MM.1S (cell line): Measurements from ENCODE around the gene FAM118B.
"Not testable (repeated sequence)": the region's sequence is repeated elsewhere in the genome, so short reads cannot be mapped to it uniquely, and the experiment has no call there.

Experiments used
- CTCF ChIP-seq: fragments of 300-600 bp; sonication (generic); IDR thresholded peaks from 2 replicates; pipeline ENCODE4 v1.5.1; 2016; ENCODE audit warnings: antibody characterized with exemption, low read length, mixed read lengths
- EZH2 ChIP-seq: fragments of 300-600 bp; sonication (generic); optimal IDR thresholded peaks from 2 replicates; pipeline ENCODE3; 2017; ENCODE audit warnings: low read depth, mild to moderate bottlenecking, antibody characterized with exemption, low read length, mixed read lengths

DNA sequence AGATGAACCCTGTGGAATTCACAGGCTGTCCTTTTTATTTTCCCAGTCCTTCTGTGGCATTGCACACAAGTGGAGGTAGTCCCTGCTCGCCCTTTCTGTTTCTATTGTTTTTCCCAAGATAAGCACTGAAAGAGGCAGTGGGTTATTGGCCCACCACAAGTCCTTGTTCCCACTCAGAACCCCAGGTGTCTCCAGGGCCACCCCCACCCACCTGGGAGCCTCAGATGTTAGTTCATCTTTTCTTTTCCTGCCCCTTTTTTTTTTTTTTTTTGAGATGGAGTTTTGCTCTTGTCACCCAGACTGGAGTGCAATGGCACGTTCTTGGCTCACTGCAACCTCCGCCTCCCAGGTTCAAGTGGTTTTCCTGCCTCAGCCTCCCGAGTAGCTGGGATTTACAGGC is 97.2 kb downstream of the FAM118B start:
- not testable (repeated sequence) for TF ChIP-seq CTCF, EZH2
